Measurements from ENCODE around the gene ACTA2.

DNA sequence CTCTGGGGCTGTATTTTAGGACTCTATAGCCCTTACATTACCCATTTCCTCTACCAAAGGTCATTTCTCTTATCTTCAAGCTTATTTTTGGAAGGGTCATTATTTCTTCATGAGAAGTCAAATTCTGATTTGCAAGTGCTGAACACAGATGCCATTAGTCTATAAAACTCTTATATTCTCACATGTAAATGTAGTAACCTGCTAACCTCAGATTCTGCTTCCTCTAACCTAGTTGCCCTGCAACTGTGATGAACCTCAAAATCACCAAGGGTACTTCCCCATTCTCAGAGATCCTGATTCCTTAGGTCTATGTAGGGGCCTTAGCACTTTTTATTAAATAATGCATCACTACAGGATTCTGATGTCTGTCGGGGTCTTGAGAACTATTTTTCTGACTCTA, 44.4 kb upstream of the ACTA2 start:
- TF ChIP-seq, protein P1, sequence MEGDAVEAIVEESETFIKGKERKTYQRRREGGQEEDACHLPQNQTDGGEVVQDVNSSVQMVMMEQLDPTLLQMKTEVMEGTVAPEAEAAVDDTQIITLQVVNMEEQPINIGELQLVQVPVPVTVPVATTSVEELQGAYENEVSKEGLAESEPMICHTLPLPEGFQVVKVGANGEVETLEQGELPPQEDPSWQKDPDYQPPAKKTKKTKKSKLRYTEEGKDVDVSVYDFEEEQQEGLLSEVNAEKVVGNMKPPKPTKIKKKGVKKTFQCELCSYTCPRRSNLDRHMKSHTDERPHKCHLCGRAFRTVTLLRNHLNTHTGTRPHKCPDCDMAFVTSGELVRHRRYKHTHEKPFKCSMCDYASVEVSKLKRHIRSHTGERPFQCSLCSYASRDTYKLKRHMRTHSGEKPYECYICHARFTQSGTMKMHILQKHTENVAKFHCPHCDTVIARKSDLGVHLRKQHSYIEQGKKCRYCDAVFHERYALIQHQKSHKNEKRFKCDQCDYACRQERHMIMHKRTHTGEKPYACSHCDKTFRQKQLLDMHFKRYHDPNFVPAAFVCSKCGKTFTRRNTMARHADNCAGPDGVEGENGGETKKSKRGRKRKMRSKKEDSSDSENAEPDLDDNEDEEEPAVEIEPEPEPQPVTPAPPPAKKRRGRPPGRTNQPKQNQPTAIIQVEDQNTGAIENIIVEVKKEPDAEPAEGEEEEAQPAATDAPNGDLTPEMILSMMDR (conservative IDR thresholded peaks at IDR 0.05 in 1 of 2, IDR thresholded peaks at IDR 0.05 in 1 of 2; ENCODE audit: extremely low read depth in 1 of 2, insufficient read depth in 1 of 2, low read depth in 1 of 2, low read length in 2 of 2), result no peak
- no peak for TF ChIP-seq EZH2 (IDR thresholded peaks at IDR 0.05; ENCODE audit: borderline replicate concordance, low read length)

Measured in mammary epithelial cell (primary cell).